Transverse colon (tissue), 4 donors: ENCODE measurements around the gene WDR41. TPM values are rescaled to one million over a fixed set of nuclear protein-coding genes. Genes with fewer than 3 reads are reported as not detected.
"Not testable (repeated sequence)": the region's sequence is repeated elsewhere in the genome, so short reads cannot be mapped to it uniquely, and the experiment has no call there.

Experiments used
- DNase-seq: peaks from one replicate; pipeline ENCODE4 v3.0.0-alpha.2; 2019
- H3K27ac ChIP-seq, 4 donors: fragments of 200-600 bp; sonication (generic); 2 replicates each; pipeline ENCODE4 v1.5.1; 2016 to 2018; ENCODE audit warnings: inconsistent platforms in 4 of 4
- H3K27me3 ChIP-seq: fragments of 200-600 bp; sonication (generic); 2 replicates; pipeline ENCODE4 v1.5.1; 2017; ENCODE audit warnings: inconsistent platforms
- H3K36me3 ChIP-seq, 4 donors: fragments of 200-600 bp; sonication (generic); 2 replicates each; pipeline ENCODE4 v1.5.1; 2017 to 2019; ENCODE audit warnings: inconsistent platforms in 4 of 4
- H3K4me1 ChIP-seq, 4 donors: fragments of 200-600 bp; sonication (generic); 2 replicates each; pipeline ENCODE4 v1.5.1; 2017 to 2020; ENCODE audit warnings: inconsistent platforms in 4 of 4
- H3K4me3 ChIP-seq, 4 donors: fragments of 200-600 bp; sonication (generic); 1 replicate in 1 of 4; 2 replicates in 3 of 4; pipeline versions ENCODE4 v1.5.1 to v1.6.1; 2017 to 2019; ENCODE audit warnings: inconsistent platforms in 4 of 4
- H3K9me3 ChIP-seq, 2 donors: fragments of 200-600 bp; sonication (generic); 2 replicates each; pipeline ENCODE4 v1.5.1; 2017 to 2019; ENCODE audit warnings: inconsistent platforms in 2 of 2
- EP300 ChIP-seq: sonication (generic); formaldehyde crosslinking; IDR thresholded peaks from one replicate; pipeline ENCODE4 v1.6.1; 2017; ENCODE audit warnings: antibody characterized with exemption, low read depth
- POLR2A ChIP-seq: fragments of 450-650 bp; IDR thresholded peaks from one replicate; pipeline ENCODE4 v1.6.1; 2016; ENCODE audit warnings: antibody characterized with exemption, mild to moderate bottlenecking, moderate library complexity
- POLR2AphosphoS5 ChIP-seq, 3 donors: sonication (generic); formaldehyde crosslinking; IDR thresholded peaks; one replicate each; pipeline ENCODE4 v1.6.1; 2016; ENCODE audit warnings: antibody characterized with exemption in 3 of 3
- WGBS, 2 donors: methylation state at CpG; one replicate each; pipeline ENCODE4 v1.1.5; 2018; ENCODE audit warnings: low coverage in 1 of 2; 5-methylcytosine and 5-hydroxymethylcytosine counted together
- in situ Hi-C, 4 donors: fragments of 200-750 bp; cut with MboI; loops; one replicate each; pipeline versions ENCODE4 v1.15.0 to v1.15.1; 2017; ENCODE audit warnings: low sequenced_read_pairs in 3 of 4, low pct_ligation_motif_present in 1 of 4, low pct_unique_long_range_greater_than_20kb in 1 of 4
- intact Hi-C: fragments of 100-400 bp; cut with DNase I; formaldehyde crosslinking; loops from one replicate; pipeline ENCODE4 v1.15.1; 2023; ENCODE audit warnings: low total_unique reads
- total RNA-seq, 4 donors: library from RNA; depleted of rRNA; stranded (reverse); fragments of >200 nt; gene quantifications; one replicate each; pipeline ENCODE4 v1.1.0, GENCODE V29; 2016
- TF ChIP-seq, protein P1 (sequence below), 5 experiments: fragments of 200-600 bp in 3 of 5; fragments of 450-650 bp in 2 of 5; sonication (generic) in 3 of 5; IDR thresholded peaks; 1 replicate in 2 of 5; 2 replicates in 3 of 5; pipeline ENCODE4 v1.5.1; 2016 to 2017; ENCODE audit warnings: antibody characterized with exemption in 5 of 5, inconsistent platforms in 3 of 5, mild to moderate bottlenecking in 2 of 5, moderate library complexity in 1 of 5

The WDR41 gene
- total RNA-seq, 4 donors from 2014 or later = 1.1 to 33.7 (median 21.2) TPM

DNA sequence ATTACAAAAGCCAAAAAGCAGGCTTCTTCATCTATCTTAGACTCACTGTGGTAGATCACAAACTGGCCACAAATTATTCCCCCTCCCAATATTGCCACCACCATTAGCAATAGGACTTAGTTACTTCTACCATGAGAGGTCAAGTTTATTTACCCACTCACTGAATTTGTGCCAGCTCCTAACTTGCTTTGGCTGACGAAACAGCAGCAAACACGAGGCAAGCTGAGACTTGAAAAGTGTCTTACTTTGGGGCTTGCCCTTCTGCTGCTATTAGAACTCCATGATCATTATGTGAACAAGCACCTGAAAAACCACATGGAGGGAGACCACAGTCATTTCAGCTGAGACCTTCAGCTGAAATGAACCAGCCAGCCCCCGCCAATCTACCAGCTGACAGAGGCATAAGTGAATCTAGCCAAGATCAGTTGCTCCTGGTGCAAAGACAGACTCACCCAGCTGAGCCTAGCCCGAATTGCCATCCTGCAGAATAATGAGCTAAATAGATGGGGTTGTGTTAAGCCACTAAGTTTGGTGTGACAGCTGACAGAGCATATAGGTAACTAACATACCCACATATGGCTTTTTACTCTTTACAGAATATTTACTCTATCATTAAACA is 5.7 kb downstream of the WDR41 start:
- H3K27ac ChIP-seq = no peak overlapping the region
- peaks cover 0 to 5% (median 0%) of the 10 kb centered on the region in 4 donors for H3K36me3 ChIP-seq
- no peak for TF ChIP-seq POLR2AphosphoS5 (IDR thresholded peaks at IDR 0.05)
- peaks cover 0 to 14% (median 5%) of the 10 kb centered on the region in 4 donors for H3K4me1 ChIP-seq
- no peak overlapping the region for H3K4me3 ChIP-seq
- no peak for DNase-seq
- no peaks in the 10 kb centered on the region for H3K27me3 ChIP-seq
- in situ Hi-C loops (loop anchor here in 2 of 4 donors (25.0 kb wide), 1 partner anchor 349 kb away; no protein-coding TSS in a partner anchor), intact Hi-C loops (no loop called here)
- 70 to 80% methylated on average over 3 to 4 of the region's 4 CpGs for WGBS, 2 donors
- H3K9me3 ChIP-seq = no peaks in the 10 kb centered on the region

DNA sequence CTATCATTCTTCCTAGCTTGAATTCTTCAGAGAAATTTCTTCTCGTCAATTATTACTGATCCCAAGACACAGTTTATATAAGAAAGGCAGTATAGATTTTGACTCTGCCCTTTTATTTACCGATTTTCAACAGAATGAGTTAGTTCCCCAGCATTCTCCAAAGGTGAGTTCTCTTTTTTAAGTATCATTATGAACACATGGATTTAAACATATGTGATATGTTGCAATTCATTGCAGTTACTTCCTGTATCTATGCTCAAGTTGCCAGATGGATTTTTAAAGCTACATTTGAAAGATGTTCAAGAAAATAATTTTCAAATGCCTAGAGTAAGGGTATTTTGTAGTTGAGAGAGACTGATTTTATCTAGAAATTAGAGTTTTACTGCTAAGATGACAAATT is 8.4 kb downstream of the WDR41 start:
- intact Hi-C loops = no loop called here
- no peak for TF ChIP-seq POLR2AphosphoS5 (IDR thresholded peaks at IDR 0.05)
- no peak for TF ChIP-seq EP300
- TF ChIP-seq, protein P1, sequence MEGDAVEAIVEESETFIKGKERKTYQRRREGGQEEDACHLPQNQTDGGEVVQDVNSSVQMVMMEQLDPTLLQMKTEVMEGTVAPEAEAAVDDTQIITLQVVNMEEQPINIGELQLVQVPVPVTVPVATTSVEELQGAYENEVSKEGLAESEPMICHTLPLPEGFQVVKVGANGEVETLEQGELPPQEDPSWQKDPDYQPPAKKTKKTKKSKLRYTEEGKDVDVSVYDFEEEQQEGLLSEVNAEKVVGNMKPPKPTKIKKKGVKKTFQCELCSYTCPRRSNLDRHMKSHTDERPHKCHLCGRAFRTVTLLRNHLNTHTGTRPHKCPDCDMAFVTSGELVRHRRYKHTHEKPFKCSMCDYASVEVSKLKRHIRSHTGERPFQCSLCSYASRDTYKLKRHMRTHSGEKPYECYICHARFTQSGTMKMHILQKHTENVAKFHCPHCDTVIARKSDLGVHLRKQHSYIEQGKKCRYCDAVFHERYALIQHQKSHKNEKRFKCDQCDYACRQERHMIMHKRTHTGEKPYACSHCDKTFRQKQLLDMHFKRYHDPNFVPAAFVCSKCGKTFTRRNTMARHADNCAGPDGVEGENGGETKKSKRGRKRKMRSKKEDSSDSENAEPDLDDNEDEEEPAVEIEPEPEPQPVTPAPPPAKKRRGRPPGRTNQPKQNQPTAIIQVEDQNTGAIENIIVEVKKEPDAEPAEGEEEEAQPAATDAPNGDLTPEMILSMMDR (IDR thresholded peaks at IDR 0.05) = no peak
- no peak for TF ChIP-seq POLR2A
- Histone ChIP-seq H3K27me3 (no peaks in the 10 kb centered on the region), H3K27ac (no peak overlapping the region), H3K4me3 (no peak overlapping the region), H3K9me3 (no peaks in the 10 kb centered on the region), H3K36me3 (peaks cover 0 to 5% (median 0%) of the 10 kb centered on the region in 4 donors), H3K4me1 (no peaks in the 10 kb centered on the region)
- WGBS, 2 donors = 93 to 96% methylated on average over 2 of the region's 2 CpGs
- in situ Hi-C loops = loop anchor here in 2 of 4 donors (25.0 kb wide), 1 partner anchor 346 kb away; no protein-coding TSS in a partner anchor
- no peak for DNase-seq

DNA sequence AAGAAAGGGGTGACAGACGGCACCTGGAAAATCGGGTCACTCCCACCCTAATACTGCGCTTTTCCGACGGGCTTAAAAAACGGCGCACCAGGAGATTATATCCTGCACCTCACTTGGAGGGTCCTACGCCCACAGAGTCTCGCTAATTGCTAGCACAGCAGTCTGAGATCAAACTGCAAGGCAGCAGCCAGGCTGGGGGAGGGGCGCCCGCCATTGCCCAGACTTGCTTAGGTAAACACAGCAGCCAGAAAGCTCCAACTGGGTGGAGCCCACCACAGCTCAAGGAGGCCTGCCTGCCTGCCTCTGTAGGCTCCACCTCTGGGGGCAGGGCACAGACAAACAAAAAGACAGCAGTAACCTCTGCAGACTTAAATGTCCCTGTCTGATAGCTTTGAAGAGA is 17.1 kb downstream of the WDR41 start:
- DNase-seq, H3K27me3 ChIP-seq, H3K4me1 ChIP-seq, H3K4me3 ChIP-seq, intact Hi-C loops, H3K9me3 ChIP-seq, H3K27ac ChIP-seq, H3K36me3 ChIP-seq: not testable (repeated sequence)
- 93% methylated on average over 9 of the region's 11 CpGs; no CpG with 5 or more reads in 1 of the 2 donors for WGBS, 2 donors
- in situ Hi-C loops = loop anchor here in 2 of 4 donors (25.0 kb wide), 1 partner anchor 338 kb away; no protein-coding TSS in a partner anchor

DNA sequence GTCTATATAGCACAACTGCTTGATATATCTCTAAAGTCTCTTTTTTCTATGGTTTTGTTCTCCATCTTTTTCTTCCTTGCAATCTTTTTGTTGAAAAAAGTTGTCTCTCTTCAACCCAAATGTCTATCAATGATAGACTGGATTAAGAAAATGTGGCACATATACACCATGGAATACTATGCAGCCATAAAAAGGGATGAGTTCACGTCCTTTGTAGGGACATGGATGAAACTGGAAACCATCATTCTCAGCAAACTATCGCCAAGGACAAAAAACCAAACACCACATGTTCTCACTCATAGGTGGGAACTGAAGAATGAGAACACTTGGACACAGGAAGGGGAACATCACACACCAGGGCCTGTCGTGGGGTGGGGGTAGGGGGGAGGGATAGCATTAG is 23.2 kb downstream of the WDR41 start:
- H3K27ac ChIP-seq, H3K4me3 ChIP-seq, in situ Hi-C loops, H3K36me3 ChIP-seq, H3K27me3 ChIP-seq, H3K4me1 ChIP-seq, DNase-seq, H3K9me3 ChIP-seq, intact Hi-C loops: not testable (repeated sequence)
- 96 to 100% methylated on average over 3 of the region's 3 CpGs for WGBS, 2 donors

DNA sequence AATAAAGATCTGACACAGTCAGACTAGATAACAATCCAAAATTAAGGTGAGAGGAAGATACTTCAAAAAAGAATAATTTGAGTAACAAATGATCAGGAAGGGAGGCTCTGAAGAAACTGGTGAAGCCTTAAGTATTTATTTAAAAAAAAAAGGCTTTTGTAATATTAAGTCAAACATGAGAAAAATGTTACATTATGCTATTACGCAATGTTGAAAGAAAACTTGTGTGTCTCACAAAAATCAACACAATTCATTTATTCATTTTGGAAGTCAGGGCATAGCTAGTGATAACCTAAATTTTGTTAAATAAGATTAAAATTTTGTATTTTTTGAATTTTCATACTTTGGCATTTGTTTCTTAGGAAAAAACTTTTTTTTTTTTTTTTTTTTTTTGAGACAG is 28.2 kb downstream of the WDR41 start:
- Histone ChIP-seq H3K4me3 (no peak overlapping the region), H3K27me3 (no peaks in the 10 kb centered on the region), H3K4me1 (no peaks in the 10 kb centered on the region), H3K27ac (no peak overlapping the region), H3K9me3 (no peaks in the 10 kb centered on the region), H3K36me3 (no peaks in the 10 kb centered on the region)
- DNase-seq = no peak
- 93 to 94% methylated on average over 1 of the region's 1 CpG for WGBS, 2 donors
- TF ChIP-seq EP300 = no peak
- no peak for TF ChIP-seq POLR2A
- TF ChIP-seq, protein P1 (IDR thresholded peaks at IDR 0.05) = no peak
- no peak for TF ChIP-seq POLR2AphosphoS5 (IDR thresholded peaks at IDR 0.05)
- in situ Hi-C loops (no loop called here), intact Hi-C loops (no loop called here)
